K562 (cell line): Measurements from ENCODE around the gene WNT6. TPM values are rescaled to one million over a fixed set of nuclear protein-coding genes. Genes with fewer than 3 reads are reported as not detected.

Experiments used
- ARID3A ChIP-seq: IDR thresholded peaks from 2 replicates; pipeline ENCODE4 v1.6.1; 2012; ENCODE audit warnings: low read depth, low read length, improper control_type of control experiment, borderline replicate concordance
- DIDO1 ChIP-seq: fragments of 450-650 bp; IDR thresholded peaks from 2 replicates; pipeline ENCODE4 v1.6.1; 2016; ENCODE audit warnings: low read depth, missing biosample characterization, missing genetic modification characterization
- E2F1 ChIP-seq: sonication (generic); formaldehyde crosslinking; IDR thresholded peaks from 2 replicates; pipeline ENCODE4 v1.8.1; 2023; ENCODE audit warnings: mild to moderate bottlenecking, missing genetic modification reagents, moderate library complexity
- KLF16 ChIP-seq: IDR thresholded peaks from 2 replicates; pipeline ENCODE4 v1.6.1; 2016; ENCODE audit warnings: antibody characterized with exemption
- MED1 ChIP-seq: sonication (generic); formaldehyde crosslinking; IDR thresholded peaks from 2 replicates; pipeline ENCODE4 v1.8.1; 2023; ENCODE audit warnings: missing genetic modification reagents, borderline replicate concordance
- NFYB ChIP-seq: IDR thresholded peaks from 2 replicates; pipeline ENCODE4 v1.6.1; 2011; ENCODE audit warnings: mild to moderate bottlenecking, moderate library complexity; ENCODE audit not compliant: insufficient read length; ENCODE audit errors: extremely low read depth
- PHF8 ChIP-seq: fragments of 200-600 bp; sonication (generic); IDR thresholded peaks from 2 replicates; pipeline ENCODE4 v1.6.1; 2012; ENCODE audit warnings: mixed run types, mild to moderate bottlenecking, inconsistent platforms, low read length, moderate library complexity, borderline replicate concordance
- SAFB ChIP-seq: fragments of 200-400 bp; formaldehyde crosslinking; IDR thresholded peaks from 2 replicates; pipeline ENCODE4 v1.6.1; 2017; ENCODE audit warnings: low read depth, low read length, borderline replicate concordance
- TAF1 ChIP-seq: IDR thresholded peaks from 2 replicates; pipeline ENCODE4 v1.6.1; 2011; ENCODE audit warnings: mild to moderate bottlenecking, low read length, moderate library complexity; ENCODE audit not compliant: insufficient read depth, control insufficient read depth, severe bottlenecking; ENCODE audit errors: extremely low read depth
- polyA plus RNA-seq, 8 experiments: library from polyadenylated mRNA; depleted of rRNA in 4 of 8; stranded (reverse) in 5 of 8; unstranded in 3 of 8; fragments of >200 nt; fragmentation: Nextera tagmentation in 2 of 8; fragmentation: Illumina TruSeq in 1 of 8; extraction: Ambion mirVana in 2 of 8; extraction: Trizol in 1 of 8; gene quantifications; 2 replicates each; pipeline versions ENCODE4 v1.2.1 to v1.2.3, GENCODE V29; 2011 to 2014; ENCODE audit warnings: inconsistent platforms in 1 of 8, missing spikeins in 1 of 8
- total RNA-seq, 7 experiments: library from RNA; depleted of rRNA in 6 of 7; stranded (reverse); fragments of >200 nt in 6 of 7; fragmentation: Illumina TruSeq in 2 of 7; extraction: Trizol in 2 of 7; gene quantifications; 2 replicates each; pipeline versions ENCODE4 v1.2.1 to v1.2.3, GENCODE V29; 2011 to 2021; ENCODE audit warnings: low replicate concordance in 1 of 7
- TF ChIP-seq, protein P1 (sequence below): fragments of 450-650 bp; IDR thresholded peaks from 2 replicates; pipeline ENCODE4 v1.6.1; 2016; ENCODE audit warnings: mild to moderate bottlenecking, moderate library complexity

Gene WNT6
- total and polyA plus RNA-seq, 9 of the 15 experiments (the other 6 are each of a cell fraction or from before 2014, with no cell fraction given): not detected

DNA sequence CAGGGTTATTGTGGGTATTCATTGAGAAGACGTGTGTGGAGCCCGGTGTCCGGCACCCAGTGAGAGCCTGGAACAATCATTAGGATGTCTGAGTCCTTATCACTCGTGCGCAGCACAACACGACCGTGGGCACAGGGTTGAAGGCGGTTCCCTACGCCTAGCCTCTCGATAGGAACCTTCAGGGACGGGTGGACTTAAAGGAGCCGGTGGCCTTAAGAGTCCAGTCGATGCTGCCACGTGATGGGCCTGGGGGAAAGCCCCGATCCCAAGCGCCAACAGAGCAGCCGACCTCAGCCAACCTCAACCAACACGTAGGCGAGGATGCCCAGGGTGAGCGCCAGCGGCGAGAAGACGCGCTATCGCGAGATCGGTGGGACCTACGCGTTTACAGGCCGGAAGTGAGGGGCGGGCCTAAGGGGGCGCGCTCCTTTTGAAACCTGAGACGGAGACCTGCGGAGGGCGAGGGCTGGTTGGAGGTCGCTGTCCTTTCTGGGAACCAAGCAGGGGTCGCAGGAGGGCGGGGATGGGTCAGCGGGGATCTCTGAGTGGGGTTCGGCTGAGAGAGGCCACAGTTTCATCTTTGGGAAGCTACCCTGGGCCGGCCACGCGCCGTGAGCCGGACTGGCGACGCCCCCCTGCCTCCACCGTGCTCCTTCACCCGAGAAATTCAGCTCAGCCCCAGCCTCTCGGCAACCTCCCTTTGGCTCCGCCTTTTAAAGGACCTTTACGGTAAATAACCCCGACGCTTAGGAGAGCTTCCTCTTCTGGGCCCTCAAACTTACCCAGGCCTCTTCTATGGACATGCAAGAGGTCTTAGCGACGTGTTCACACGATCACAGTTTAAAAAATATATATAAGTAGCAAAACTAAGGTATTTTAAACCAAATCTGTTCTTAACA, 49.4 kb downstream of the WNT6 start (continued):
- TF ChIP-seq, protein P1, sequence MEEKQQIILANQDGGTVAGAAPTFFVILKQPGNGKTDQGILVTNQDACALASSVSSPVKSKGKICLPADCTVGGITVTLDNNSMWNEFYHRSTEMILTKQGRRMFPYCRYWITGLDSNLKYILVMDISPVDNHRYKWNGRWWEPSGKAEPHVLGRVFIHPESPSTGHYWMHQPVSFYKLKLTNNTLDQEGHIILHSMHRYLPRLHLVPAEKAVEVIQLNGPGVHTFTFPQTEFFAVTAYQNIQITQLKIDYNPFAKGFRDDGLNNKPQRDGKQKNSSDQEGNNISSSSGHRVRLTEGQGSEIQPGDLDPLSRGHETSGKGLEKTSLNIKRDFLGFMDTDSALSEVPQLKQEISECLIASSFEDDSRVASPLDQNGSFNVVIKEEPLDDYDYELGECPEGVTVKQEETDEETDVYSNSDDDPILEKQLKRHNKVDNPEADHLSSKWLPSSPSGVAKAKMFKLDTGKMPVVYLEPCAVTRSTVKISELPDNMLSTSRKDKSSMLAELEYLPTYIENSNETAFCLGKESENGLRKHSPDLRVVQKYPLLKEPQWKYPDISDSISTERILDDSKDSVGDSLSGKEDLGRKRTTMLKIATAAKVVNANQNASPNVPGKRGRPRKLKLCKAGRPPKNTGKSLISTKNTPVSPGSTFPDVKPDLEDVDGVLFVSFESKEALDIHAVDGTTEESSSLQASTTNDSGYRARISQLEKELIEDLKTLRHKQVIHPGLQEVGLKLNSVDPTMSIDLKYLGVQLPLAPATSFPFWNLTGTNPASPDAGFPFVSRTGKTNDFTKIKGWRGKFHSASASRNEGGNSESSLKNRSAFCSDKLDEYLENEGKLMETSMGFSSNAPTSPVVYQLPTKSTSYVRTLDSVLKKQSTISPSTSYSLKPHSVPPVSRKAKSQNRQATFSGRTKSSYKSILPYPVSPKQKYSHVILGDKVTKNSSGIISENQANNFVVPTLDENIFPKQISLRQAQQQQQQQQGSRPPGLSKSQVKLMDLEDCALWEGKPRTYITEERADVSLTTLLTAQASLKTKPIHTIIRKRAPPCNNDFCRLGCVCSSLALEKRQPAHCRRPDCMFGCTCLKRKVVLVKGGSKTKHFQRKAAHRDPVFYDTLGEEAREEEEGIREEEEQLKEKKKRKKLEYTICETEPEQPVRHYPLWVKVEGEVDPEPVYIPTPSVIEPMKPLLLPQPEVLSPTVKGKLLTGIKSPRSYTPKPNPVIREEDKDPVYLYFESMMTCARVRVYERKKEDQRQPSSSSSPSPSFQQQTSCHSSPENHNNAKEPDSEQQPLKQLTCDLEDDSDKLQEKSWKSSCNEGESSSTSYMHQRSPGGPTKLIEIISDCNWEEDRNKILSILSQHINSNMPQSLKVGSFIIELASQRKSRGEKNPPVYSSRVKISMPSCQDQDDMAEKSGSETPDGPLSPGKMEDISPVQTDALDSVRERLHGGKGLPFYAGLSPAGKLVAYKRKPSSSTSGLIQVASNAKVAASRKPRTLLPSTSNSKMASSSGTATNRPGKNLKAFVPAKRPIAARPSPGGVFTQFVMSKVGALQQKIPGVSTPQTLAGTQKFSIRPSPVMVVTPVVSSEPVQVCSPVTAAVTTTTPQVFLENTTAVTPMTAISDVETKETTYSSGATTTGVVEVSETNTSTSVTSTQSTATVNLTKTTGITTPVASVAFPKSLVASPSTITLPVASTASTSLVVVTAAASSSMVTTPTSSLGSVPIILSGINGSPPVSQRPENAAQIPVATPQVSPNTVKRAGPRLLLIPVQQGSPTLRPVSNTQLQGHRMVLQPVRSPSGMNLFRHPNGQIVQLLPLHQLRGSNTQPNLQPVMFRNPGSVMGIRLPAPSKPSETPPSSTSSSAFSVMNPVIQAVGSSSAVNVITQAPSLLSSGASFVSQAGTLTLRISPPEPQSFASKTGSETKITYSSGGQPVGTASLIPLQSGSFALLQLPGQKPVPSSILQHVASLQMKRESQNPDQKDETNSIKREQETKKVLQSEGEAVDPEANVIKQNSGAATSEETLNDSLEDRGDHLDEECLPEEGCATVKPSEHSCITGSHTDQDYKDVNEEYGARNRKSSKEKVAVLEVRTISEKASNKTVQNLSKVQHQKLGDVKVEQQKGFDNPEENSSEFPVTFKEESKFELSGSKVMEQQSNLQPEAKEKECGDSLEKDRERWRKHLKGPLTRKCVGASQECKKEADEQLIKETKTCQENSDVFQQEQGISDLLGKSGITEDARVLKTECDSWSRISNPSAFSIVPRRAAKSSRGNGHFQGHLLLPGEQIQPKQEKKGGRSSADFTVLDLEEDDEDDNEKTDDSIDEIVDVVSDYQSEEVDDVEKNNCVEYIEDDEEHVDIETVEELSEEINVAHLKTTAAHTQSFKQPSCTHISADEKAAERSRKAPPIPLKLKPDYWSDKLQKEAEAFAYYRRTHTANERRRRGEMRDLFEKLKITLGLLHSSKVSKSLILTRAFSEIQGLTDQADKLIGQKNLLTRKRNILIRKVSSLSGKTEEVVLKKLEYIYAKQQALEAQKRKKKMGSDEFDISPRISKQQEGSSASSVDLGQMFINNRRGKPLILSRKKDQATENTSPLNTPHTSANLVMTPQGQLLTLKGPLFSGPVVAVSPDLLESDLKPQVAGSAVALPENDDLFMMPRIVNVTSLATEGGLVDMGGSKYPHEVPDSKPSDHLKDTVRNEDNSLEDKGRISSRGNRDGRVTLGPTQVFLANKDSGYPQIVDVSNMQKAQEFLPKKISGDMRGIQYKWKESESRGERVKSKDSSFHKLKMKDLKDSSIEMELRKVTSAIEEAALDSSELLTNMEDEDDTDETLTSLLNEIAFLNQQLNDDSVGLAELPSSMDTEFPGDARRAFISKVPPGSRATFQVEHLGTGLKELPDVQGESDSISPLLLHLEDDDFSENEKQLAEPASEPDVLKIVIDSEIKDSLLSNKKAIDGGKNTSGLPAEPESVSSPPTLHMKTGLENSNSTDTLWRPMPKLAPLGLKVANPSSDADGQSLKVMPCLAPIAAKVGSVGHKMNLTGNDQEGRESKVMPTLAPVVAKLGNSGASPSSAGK: peak; percentile 84
- TF ChIP-seq MED1: no peak
- no peak for TF ChIP-seq NFYB
- no peak for TF ChIP-seq SAFB
- peak; percentile 90 for TF ChIP-seq TAF1
- TF ChIP-seq DIDO1 (tag): peak; percentile 72
- TF ChIP-seq KLF16: 0 out of 2 replicates have a peak, but pooled peaks have one; percentile 20
- TF ChIP-seq ARID3A: no peak
- peak; percentile 59; the same call in 1 of the 2 replicates for TF ChIP-seq E2F1 (CRISPR knock-in tag)
- TF ChIP-seq PHF8: peak; percentile 77; the same call in 1 of the 2 replicates
